ENCODE results near the gene AEN. TPM values are rescaled to one million over a fixed set of nuclear protein-coding genes. Genes with fewer than 3 reads are reported as not detected.

AEN gene
- total and polyA plus RNA-seq, 2 of the 8 experiments (the other 6 are each of a cell fraction or from before 2014, with no cell fraction given), result 112 to 122 TPM

- peak; percentile 20 for TF ChIP-seq SAP30 (IDR thresholded peaks at IDR 0.05; ENCODE audit: insufficient read depth, insufficient replicate concordance, low read length)
- peak; percentile 93; the same call in 1 of the 2 replicates for TF ChIP-seq ATF2 (IDR thresholded peaks at IDR 0.05; ENCODE audit: low read length)
- TF ChIP-seq MAFK (IDR thresholded peaks at IDR 0.05; ENCODE audit: low read depth, low read length), result peak; percentile 20; the same call in 1 of the 2 replicates
- TF ChIP-seq PHF8 (conservative IDR thresholded peaks at IDR 0.05; ENCODE audit: low read depth, low read length), result no peak
- peak; percentile 84 for TF ChIP-seq TAF1 (IDR thresholded peaks at IDR 0.05; ENCODE audit: low read depth, low read length)
- no peak for TF ChIP-seq RFX5 (IDR thresholded peaks at IDR 0.05; ENCODE audit: borderline replicate concordance, low read depth, low read length)
- TF ChIP-seq SIN3A (conservative IDR thresholded peaks at IDR 0.05 in 1 of 2, IDR thresholded peaks at IDR 0.05 in 1 of 2; ENCODE audit: low read depth in 1 of 2, low read length in 2 of 2), result peak; percentile 81 to 88; a peak in 2 of 4 replicates
- TF ChIP-seq TBP (IDR thresholded peaks at IDR 0.05; ENCODE audit: low read depth, low read length), result peak; percentile 60; the same call in 1 of the 2 replicates
- TF ChIP-seq SUZ12 (IDR thresholded peaks at IDR 0.05; ENCODE audit: low read length), result no peak
- TF ChIP-seq GABPA (IDR thresholded peaks at IDR 0.05; ENCODE audit: borderline replicate concordance, insufficient read depth, low read length), result no peak
- peak; percentile 91 for TF ChIP-seq POLR2AphosphoS5 (IDR thresholded peaks at IDR 0.05; ENCODE audit: low read depth, low read length)
- TF ChIP-seq KDM1A (IDR thresholded peaks at IDR 0.05; ENCODE audit: borderline replicate concordance, low read length), result no peak; the same call in 1 of the 2 replicates
Observed at GRCh38 chr15:88638626-88639372, 17.7 kb downstream of the AEN start, which contains the start of gene ISG20 (continued).
